H1 (cell line): ENCODE data around the gene TGIF1. TPM values are rescaled to one million over a fixed set of nuclear protein-coding genes. Genes with fewer than 3 reads are reported as not detected.

ENCODE experiments used
- CTCF ChIA-PET: fragments of 300-600 bp; sonication (Branson Sonifier 250); formaldehyde crosslinking; loops from one replicate; lab custom pipeline; 2021; ENCODE audit not compliant: partially characterized antibody; lab: Charles Lee
- POLR2A ChIA-PET: fragments of 300-600 bp; sonication (Branson Sonifier 250); formaldehyde crosslinking; loops from one replicate; lab custom pipeline; 2021; ENCODE audit warnings: inconsistent platforms; ENCODE audit not compliant: partially characterized antibody; lab: Charles Lee
- DNase-seq, 2 experiments: peaks; one replicate each; pipeline versions ENCODE4 v3.0.0 to v3.0.0-alpha.2; 2010 to 2022; ENCODE audit warnings: low spot score in 2 of 2, low read depth in 1 of 2, mixed read lengths in 1 of 2
- FAIRE-seq: peaks from 2 replicates; lab custom pipeline; 2011; peaks lifted over from hg19 to GRCh38; lab: Jason Lieb, UNC
- H2AFZ ChIP-seq: 2 replicates; pipeline ENCODE4 v1.8.1; 2012; ENCODE audit warnings: low read length, inconsistent platforms
- H2AK5ac ChIP-seq: 2 replicates; pipeline ENCODE4 v1.6.1; 2013; ENCODE audit warnings: low read depth, low read length
- H2BK120ac ChIP-seq: replicated peaks from 2 replicates; pipeline ENCODE3; 2013; ENCODE audit warnings: low read depth, low read length, inconsistent platforms
- H2BK12ac ChIP-seq: 2 replicates; pipeline ENCODE4 v1.6.1; 2013; ENCODE audit warnings: low read depth, low read length
- H2BK15ac ChIP-seq: 2 replicates; pipeline ENCODE4 v1.6.1; 2013; ENCODE audit warnings: low read length
- H2BK20ac ChIP-seq: 2 replicates; pipeline ENCODE4 v1.6.1; 2013; ENCODE audit warnings: low read length
- H2BK5ac ChIP-seq: 2 replicates; pipeline ENCODE4 v1.6.1; 2013; ENCODE audit warnings: low read depth, low read length
- H3K14ac ChIP-seq: 2 replicates; pipeline ENCODE4 v1.6.1; 2013; ENCODE audit warnings: inconsistent platforms; ENCODE audit not compliant: insufficient read length
- H3K18ac ChIP-seq: 2 replicates; pipeline ENCODE4 v1.6.1; 2013; ENCODE audit warnings: low read length; ENCODE audit errors: extremely low read depth
- H3K23ac ChIP-seq: 2 replicates; pipeline ENCODE4 v1.6.1; 2013; ENCODE audit warnings: inconsistent platforms; ENCODE audit not compliant: insufficient read length
- H3K23me2 ChIP-seq: 2 replicates; pipeline ENCODE4 v1.6.1; 2013; ENCODE audit warnings: low read depth, low read length
- H3K27ac ChIP-seq: 2 replicates; pipeline ENCODE4 v1.6.1; 2011; ENCODE audit warnings: low read depth, low read length, inconsistent platforms
- H3K27me3 ChIP-seq, 4 experiments: replicated peaks in 1 of 4; 1 replicate in 1 of 4; 2 replicates in 3 of 4; pipeline versions ENCODE4 v1.6.1 to v1.8.1; 2011 to 2013; ENCODE audit warnings: low read length in 3 of 4, mild to moderate bottlenecking in 3 of 4, inconsistent platforms in 2 of 4, mixed read lengths in 2 of 4, moderate library complexity in 1 of 4; ENCODE audit not compliant: control insufficient read depth in 3 of 4, insufficient read depth in 3 of 4; ENCODE audit errors: extremely low read depth in 1 of 4
- H3K36me3 ChIP-seq, 4 experiments: 2 replicates each; pipeline versions ENCODE4 v1.6.1 to v1.8.1; 2011 to 2013; ENCODE audit warnings: mild to moderate bottlenecking in 4 of 4, low read length in 3 of 4, moderate library complexity in 2 of 4, control low read depth in 1 of 4, inconsistent platforms in 1 of 4; ENCODE audit not compliant: insufficient read depth in 4 of 4, control insufficient read depth in 2 of 4
- H3K4ac ChIP-seq: replicated peaks from 2 replicates; pipeline ENCODE3; 2013; ENCODE audit warnings: low read length, low read depth, mixed read lengths, inconsistent platforms; ENCODE audit not compliant: insufficient read length
- H3K4me1 ChIP-seq, 4 experiments: replicated peaks in 1 of 4; 1 replicate in 1 of 4; 2 replicates in 3 of 4; pipeline versions ENCODE4 v1.6.1 to v1.8.1; 2011 to 2013; ENCODE audit warnings: low read length in 3 of 4, inconsistent platforms in 2 of 4, mixed read lengths in 1 of 4; ENCODE audit not compliant: insufficient read depth in 4 of 4, control insufficient read depth in 3 of 4
- H3K4me2 ChIP-seq, 2 experiments: 2 replicates each; pipeline versions ENCODE4 v1.6.1 to v1.8.1; 2011 to 2013; ENCODE audit warnings: low read depth in 2 of 2, low read length in 2 of 2, control low read depth in 1 of 2, inconsistent platforms in 1 of 2, mild to moderate bottlenecking in 1 of 2; ENCODE audit not compliant: insufficient read depth in 1 of 2
- H3K4me3 ChIP-seq, 4 experiments: fragments of 200-600, 300-600 bp in 1 of 4; sonication (generic), shearing (Covaris generic), sonication (Bioruptor Twin) in 1 of 4; 2 replicates each; pipeline versions ENCODE4 v1.5.1 to v1.8.1; 2011 to 2016; ENCODE audit warnings: low read length in 4 of 4, low read depth in 3 of 4, control low read depth in 2 of 4, inconsistent platforms in 2 of 4, mild to moderate bottlenecking in 2 of 4, mixed read lengths in 1 of 4, moderate library complexity in 1 of 4; ENCODE audit not compliant: insufficient read depth in 2 of 4; ENCODE audit errors: extremely low read depth in 1 of 4
- H3K56ac ChIP-seq: replicated peaks from 2 replicates; pipeline ENCODE3; 2013; ENCODE audit warnings: low read depth, mild to moderate bottlenecking, mixed read lengths, low read length, inconsistent platforms; ENCODE audit not compliant: insufficient read length
- H3K79me1 ChIP-seq: 2 replicates; pipeline ENCODE4 v1.6.1; 2013; ENCODE audit warnings: low read depth, low read length, control low read depth
- H3K79me2 ChIP-seq, 2 experiments: 2 replicates each; pipeline versions ENCODE4 v1.6.1 to v1.8.1; 2012 to 2013; ENCODE audit warnings: low read length in 2 of 2, mild to moderate bottlenecking in 2 of 2, inconsistent platforms in 1 of 2; ENCODE audit not compliant: insufficient read depth in 2 of 2, control insufficient read depth in 1 of 2
- H3K9ac ChIP-seq, 4 experiments: replicated peaks in 1 of 4; 1 replicate in 1 of 4; 2 replicates in 3 of 4; pipeline versions ENCODE4 v1.6.1 to v1.8.1; 2011 to 2013; ENCODE audit warnings: low read depth in 3 of 4, low read length in 3 of 4, control low read depth in 2 of 4, mild to moderate bottlenecking in 2 of 4, moderate library complexity in 2 of 4, inconsistent platforms in 1 of 4; ENCODE audit errors: extremely low read depth in 1 of 4
- H3K9me3 ChIP-seq, 2 experiments: 2 replicates each; pipeline versions ENCODE4 v1.6.1 to v1.8.1; 2012 to 2013; ENCODE audit warnings: mild to moderate bottlenecking in 2 of 2, moderate library complexity in 2 of 2, control low read depth in 1 of 2, inconsistent platforms in 1 of 2, low read depth in 1 of 2, low read length in 1 of 2, mixed read lengths in 1 of 2; ENCODE audit not compliant: insufficient read depth in 2 of 2
- H4K20me1 ChIP-seq, 2 experiments: replicated peaks in 1 of 2; 2 replicates each; pipeline versions ENCODE3 to v1.8.1; 2011 to 2013; ENCODE audit warnings: inconsistent platforms in 2 of 2, low read length in 2 of 2, mild to moderate bottlenecking in 1 of 2; ENCODE audit not compliant: insufficient read depth in 2 of 2, control insufficient read depth in 1 of 2
- H4K5ac ChIP-seq: 2 replicates; pipeline ENCODE4 v1.6.1; 2013; ENCODE audit warnings: low read length, low read depth, mixed read lengths, inconsistent platforms; ENCODE audit not compliant: insufficient read length
- H4K8ac ChIP-seq: 2 replicates; pipeline ENCODE4 v1.8.0; 2013; ENCODE audit warnings: mild to moderate bottlenecking, moderate library complexity, low read length, inconsistent platforms; ENCODE audit not compliant: insufficient read depth; ENCODE audit errors: extremely low read depth
- H4K91ac ChIP-seq: replicated peaks from 2 replicates; pipeline ENCODE3; 2013; ENCODE audit warnings: low read length, mixed read lengths, inconsistent platforms; ENCODE audit not compliant: insufficient read length
- RAD21 ChIP-seq, 2 experiments: IDR thresholded peaks in 1 of 2; conservative IDR thresholded peaks in 1 of 2; 2 replicates each; pipeline ENCODE4 v1.6.1; 2011; ENCODE audit warnings: low read depth in 2 of 2, low read length in 2 of 2, improper control_type of control experiment in 1 of 2, inconsistent platforms in 1 of 2, mild to moderate bottlenecking in 1 of 2, moderate library complexity in 1 of 2
- TAF1 ChIP-seq: IDR thresholded peaks from 2 replicates; pipeline ENCODE4 v1.6.1; 2011; ENCODE audit warnings: mild to moderate bottlenecking, low read depth, low read length
- YY1 ChIP-seq: IDR thresholded peaks from 2 replicates; pipeline ENCODE4 v1.6.1; 2011; ENCODE audit warnings: low read depth, mild to moderate bottlenecking, low read length
- WGBS, 2 experiments: shearing (Covaris generic) in 1 of 2; methylation state at CpG; one replicate each; pipeline versions ENCODE4 v1.1.6 to v1.1.7; 2013 to 2015; ENCODE audit warnings: low lambda C conversion rate in 2 of 2, mixed read lengths in 2 of 2, inconsistent platforms in 1 of 2, low coverage in 1 of 2, missing lambda C conversion rate in 1 of 2; ENCODE audit not compliant: insufficient replicate concordance in 2 of 2, insufficient coverage in 1 of 2, insufficient read length in 1 of 2; ENCODE audit errors: extremely low coverage in 1 of 2, missing lambda C conversion rate in 1 of 2; 5-methylcytosine and 5-hydroxymethylcytosine counted together
- polyA plus RNA-seq, 7 experiments: library from polyadenylated mRNA; depleted of rRNA in 3 of 7; stranded (reverse) in 5 of 7; unstranded in 2 of 7; fragments of >200 nt in 5 of 7; fragments of 200-250 nt in 2 of 7; gene quantifications; 1 replicate in 5 of 7; 2 replicates in 1 of 7; 4 replicates in 1 of 7; pipeline versions ENCODE4 v1.2.1 to v1.2.3, GENCODE V29; 2011 to 2013; ENCODE audit warnings: missing spikeins in 2 of 7, mixed read lengths in 2 of 7
- total RNA-seq: library from RNA; stranded (reverse); fragmentation: NEBNext Ultra II Directional; extraction: Animal tissue kit (Norgen Biotek cat#: 25700); gene quantifications from 2 replicates; pipeline ENCODE4 v1.2.1, GENCODE V29; 2021
- TF ChIP-seq, protein P1 (sequence below), 3 experiments: IDR thresholded peaks; 1 replicate in 2 of 3; 2 replicates in 1 of 3; pipeline versions ENCODE4 v1.5.1 to v1.6.1; 2011; ENCODE audit warnings: low read length in 3 of 3, mild to moderate bottlenecking in 3 of 3, inconsistent platforms in 2 of 3, low read depth in 1 of 3, moderate library complexity in 1 of 3; ENCODE audit not compliant: insufficient read depth in 1 of 3; ENCODE audit errors: control extremely low read depth in 1 of 3

TGIF1 gene
- total and polyA plus RNA-seq, 2 of the 8 experiments (the other 6 are each of a cell fraction or from before 2014, with no cell fraction given): 256 to 262 TPM

DNA sequence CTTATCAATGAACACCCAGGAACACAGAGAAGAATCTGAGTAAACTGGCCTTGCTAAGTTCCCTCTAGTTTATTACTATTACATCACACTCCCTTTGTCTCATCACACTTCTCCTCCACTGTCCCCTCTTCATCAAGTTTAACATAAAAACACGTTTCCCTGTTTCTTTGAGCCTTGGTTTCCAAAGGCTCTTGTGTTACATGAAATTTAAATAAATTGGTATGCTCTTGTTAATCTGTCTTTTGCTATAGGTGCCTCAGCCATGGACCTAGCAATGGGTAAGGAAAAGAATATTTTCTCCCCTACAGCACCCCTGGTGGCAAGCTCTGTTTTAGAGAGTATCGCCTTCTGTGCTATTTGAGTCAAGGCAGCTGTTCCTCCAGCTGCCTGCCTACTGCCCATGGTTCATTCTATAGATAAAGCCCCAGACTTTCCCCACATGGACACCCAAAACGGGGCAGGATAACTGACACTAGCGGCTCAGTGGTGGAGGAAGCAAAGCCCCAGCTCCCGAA, 31.8 kb downstream of the TGIF1 start:
- no peak overlapping the region for H2AK5ac ChIP-seq
- no peak overlapping the region for H3K4me3 ChIP-seq
- CTCF ChIA-PET: interaction anchor here (0.6 to 3.1 kb wide), 29 partner anchors 9 to 188 kb away, joined by 3 to 12 read pairs (median 4); no protein-coding TSS in a partner anchor
- no peak overlapping the region for H4K8ac ChIP-seq
- no peak overlapping the region for H3K23ac ChIP-seq
- 25% methylated on average over 5 of the region's 5 CpGs; no CpG with 5 or more reads in 1 of the 2 experiments for WGBS, 2 experiments
- H4K91ac ChIP-seq: no peak overlapping the region
- peak; percentile 87 for FAIRE-seq
- H3K9ac ChIP-seq: no peak overlapping the region
- POLR2A ChIA-PET: interaction anchor here (0.8 to 2.1 kb wide), 6 partner anchors 15 to 185 kb away, joined by 3 to 9 read pairs (median 4); no protein-coding TSS in a partner anchor
- H3K4me2 ChIP-seq: no peak overlapping the region
- peak overlapping the region; percentile 91 for H3K18ac ChIP-seq
- H2BK12ac ChIP-seq: peak overlapping the region; percentile 45; the same call in 1 of the 2 replicates
- TF ChIP-seq RAD21 (IDR thresholded peaks at IDR 0.05 in 1 of 2, conservative IDR thresholded peaks at IDR 0.05 in 1 of 2; ENCODE audit: low read depth in 2 of 2, low read length in 2 of 2) (peak; percentile 50 to 69), TAF1 (no peak), YY1 (0 out of 2 replicates have a peak, but pooled peaks have one; percentile 5)
- TF ChIP-seq, protein P1, sequence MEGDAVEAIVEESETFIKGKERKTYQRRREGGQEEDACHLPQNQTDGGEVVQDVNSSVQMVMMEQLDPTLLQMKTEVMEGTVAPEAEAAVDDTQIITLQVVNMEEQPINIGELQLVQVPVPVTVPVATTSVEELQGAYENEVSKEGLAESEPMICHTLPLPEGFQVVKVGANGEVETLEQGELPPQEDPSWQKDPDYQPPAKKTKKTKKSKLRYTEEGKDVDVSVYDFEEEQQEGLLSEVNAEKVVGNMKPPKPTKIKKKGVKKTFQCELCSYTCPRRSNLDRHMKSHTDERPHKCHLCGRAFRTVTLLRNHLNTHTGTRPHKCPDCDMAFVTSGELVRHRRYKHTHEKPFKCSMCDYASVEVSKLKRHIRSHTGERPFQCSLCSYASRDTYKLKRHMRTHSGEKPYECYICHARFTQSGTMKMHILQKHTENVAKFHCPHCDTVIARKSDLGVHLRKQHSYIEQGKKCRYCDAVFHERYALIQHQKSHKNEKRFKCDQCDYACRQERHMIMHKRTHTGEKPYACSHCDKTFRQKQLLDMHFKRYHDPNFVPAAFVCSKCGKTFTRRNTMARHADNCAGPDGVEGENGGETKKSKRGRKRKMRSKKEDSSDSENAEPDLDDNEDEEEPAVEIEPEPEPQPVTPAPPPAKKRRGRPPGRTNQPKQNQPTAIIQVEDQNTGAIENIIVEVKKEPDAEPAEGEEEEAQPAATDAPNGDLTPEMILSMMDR (IDR thresholded peaks at IDR 0.05; ENCODE audit: control extremely low read depth in 1 of 3, insufficient read depth in 1 of 3, low read depth in 1 of 3, low read length in 3 of 3): peak in 2 of 3 experiments; percentile 65 to 78; a peak in 3 of 4 replicates
- no peak overlapping the region for H4K5ac ChIP-seq
- H3K4me1 ChIP-seq: peaks cover 0 to 7% (median 3%) of the 10 kb centered on the region in 4 experiments; a peak in 4 of 7 replicates
- H3K36me3 ChIP-seq: no peaks in the 10 kb centered on the region
- H3K27ac ChIP-seq: no peak overlapping the region
- H2BK20ac ChIP-seq: peak overlapping the region; percentile 96; the same call in 1 of the 2 replicates
- no peak overlapping the region for H2BK120ac ChIP-seq
- no peak overlapping the region for H2BK15ac ChIP-seq
- no peak overlapping the region for H3K56ac ChIP-seq
- no peak overlapping the region for H3K4ac ChIP-seq
- no peaks in the 10 kb centered on the region for H3K27me3 ChIP-seq
- no peaks in the 10 kb centered on the region for H3K79me1 ChIP-seq
- H2AFZ ChIP-seq: peak overlapping the region; percentile 37; the same call in 1 of the 2 replicates
- no peaks in the 10 kb centered on the region for H3K23me2 ChIP-seq
- peak overlapping the region; percentile 73 for H2BK5ac ChIP-seq
- H3K14ac ChIP-seq: no peak overlapping the region
- peak in 1 of 2 experiments; percentile 61 for DNase-seq
- no peaks in the 10 kb centered on the region for H3K9me3 ChIP-seq
- H3K79me2 ChIP-seq: no peaks in the 10 kb centered on the region
- no peaks in the 10 kb centered on the region for H4K20me1 ChIP-seq
